PFSK-1 (cell line): ENCODE data around the gene TTC6.

Experiments
- FOXP2 ChIP-seq: optimal IDR thresholded peaks from 2 replicates; pipeline ENCODE3; 2011; ENCODE audit warnings: borderline replicate concordance, control low read depth, inconsistent platforms; ENCODE audit not compliant: insufficient read depth; ENCODE audit errors: extremely low read length, extremely low read depth
- POLR2AphosphoS5 ChIP-seq: IDR thresholded peaks from 2 replicates; pipeline ENCODE4 v1.6.1; 2012; ENCODE audit warnings: low read depth, mild to moderate bottlenecking, control low read depth, low read length, moderate library complexity
- REST ChIP-seq, 2 experiments: IDR thresholded peaks; 2 replicates each; pipeline versions ENCODE4 v1.6.1 to v1.8.0; 2011 to 2012; ENCODE audit warnings: low read depth in 2 of 2, low read length in 2 of 2, control low read depth in 1 of 2, inconsistent platforms in 1 of 2, mild to moderate bottlenecking in 1 of 2, moderate library complexity in 1 of 2; ENCODE audit not compliant: insufficient read depth in 1 of 2
- SIN3A ChIP-seq: IDR thresholded peaks from 2 replicates; pipeline ENCODE4 v1.6.1; 2012; ENCODE audit warnings: mild to moderate bottlenecking, low read length, moderate library complexity, borderline replicate concordance; ENCODE audit not compliant: insufficient read depth
- TAF1 ChIP-seq: IDR thresholded peaks from 2 replicates; pipeline ENCODE4 v1.6.1; 2012; ENCODE audit warnings: low read length, control low read depth, borderline replicate concordance; ENCODE audit not compliant: insufficient read depth

DNA sequence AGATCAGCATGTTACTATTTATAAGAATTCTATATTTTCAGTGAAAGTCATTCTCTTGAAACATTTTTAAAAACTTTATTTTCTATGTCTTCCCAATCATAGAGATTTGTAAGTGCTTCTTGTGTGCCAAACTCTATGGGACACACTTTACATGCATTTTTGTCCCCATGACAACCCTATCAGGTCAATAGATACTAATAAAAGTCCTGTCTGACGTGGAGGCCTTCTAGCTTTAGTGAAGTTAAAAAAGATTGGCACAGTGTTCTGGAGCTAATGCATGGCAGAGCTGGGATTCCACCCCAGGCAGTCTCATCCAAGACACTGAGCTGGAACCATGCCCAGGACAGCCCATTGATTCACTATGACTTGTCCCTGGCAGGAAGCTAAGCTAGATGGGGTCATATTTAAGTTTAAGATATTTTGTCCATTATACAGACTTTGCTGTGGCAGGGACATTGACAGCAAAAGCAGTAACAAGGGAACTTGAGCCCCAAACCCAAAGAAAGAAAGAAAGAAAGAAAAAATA is 28.1 kb downstream of the TTC6 start:
- TF ChIP-seq POLR2AphosphoS5 (no peak), REST (IDR thresholded peaks at IDR 0.05; ENCODE audit: insufficient read depth in 1 of 2, low read depth in 2 of 2, low read length in 2 of 2) (no peak), TAF1 (no peak), SIN3A (no peak), FOXP2 (no peak)
